Measurements from ENCODE around the gene MICAL2.

The MICAL2 gene

DNA sequence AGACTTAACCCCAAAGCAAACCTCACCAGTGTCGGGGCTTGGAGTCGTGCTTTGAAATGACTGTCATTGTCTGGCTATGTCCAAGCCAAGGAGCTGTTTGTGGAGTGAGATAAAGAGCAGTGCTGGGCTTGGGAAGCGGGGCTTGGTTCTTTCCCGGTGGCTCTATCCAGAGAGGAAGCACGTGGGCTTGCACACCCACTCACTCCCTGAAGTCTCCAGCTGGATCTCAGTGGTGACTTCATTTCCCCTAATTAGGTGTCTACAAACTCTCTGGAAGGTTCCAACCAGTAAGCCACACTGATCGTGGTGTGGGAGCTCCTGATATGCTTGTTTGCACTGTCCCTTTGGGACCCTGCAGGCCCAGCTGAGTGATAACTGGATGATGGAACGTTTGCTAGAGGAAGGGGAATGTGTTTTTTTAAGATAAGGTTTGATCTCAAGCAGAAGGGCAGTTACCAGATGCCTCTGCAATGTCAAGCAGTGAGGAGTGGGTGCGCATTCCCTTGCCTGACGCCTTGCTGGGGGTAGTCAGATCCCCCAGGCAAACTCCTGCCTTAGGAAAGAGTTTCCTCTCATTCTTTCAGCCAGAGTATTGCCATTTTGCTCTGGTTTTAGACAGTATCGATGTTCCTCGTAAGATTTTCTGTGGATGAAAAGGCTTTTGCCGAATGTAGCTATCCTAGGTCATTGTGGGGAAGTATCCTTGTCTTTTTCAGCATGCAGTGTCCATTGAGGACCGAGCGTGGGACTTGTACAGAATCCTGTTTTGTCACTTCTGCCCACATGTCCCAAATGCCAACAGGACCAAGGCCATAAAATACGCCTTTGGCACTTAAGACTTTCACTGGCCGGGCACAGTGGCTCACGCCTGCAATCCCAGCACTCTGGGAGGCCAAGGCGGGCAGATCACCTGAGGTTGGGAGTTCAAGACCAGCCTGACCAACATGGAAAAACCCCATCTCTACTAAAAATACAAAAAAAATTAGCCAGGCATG is 90.9 kb downstream of the MICAL2 start:
- Mint-ChIP-seq H3K4me1 (peaks cover 16% of the 10 kb centered on the region), H3K4me3 (no peak overlapping the region), H3K36me3 (ENCODE audit: low read depth) (no peaks in the 10 kb centered on the region), H3K27me3 (ENCODE audit: low read depth, poor library complexity) (peaks cover 15% of the 10 kb centered on the region), H3K9me3 (no peaks in the 10 kb centered on the region), H3K27ac (no peak overlapping the region)
- no peak for DNase-seq
- TF ChIP-seq CTCF (IDR thresholded peaks at IDR 0.05), result no peak

GRCh38 chr11:12202661-12203310 is 92.4 kb downstream of the MICAL2 start:
- Mint-ChIP-seq H3K4me3 (no peak overlapping the region), H3K4me1 (peaks cover 10% of the 10 kb centered on the region), H3K36me3 (ENCODE audit: low read depth) (no peaks in the 10 kb centered on the region), H3K9me3 (no peaks in the 10 kb centered on the region), H3K27me3 (ENCODE audit: low read depth, poor library complexity) (peaks cover 16% of the 10 kb centered on the region), H3K27ac (no peak overlapping the region)
- DNase-seq, result no peak
- no peak for TF ChIP-seq CTCF (IDR thresholded peaks at IDR 0.05)

- Mint-ChIP-seq H3K36me3 (ENCODE audit: low read depth) (no peaks in the 10 kb centered on the region), H3K4me3 (no peak overlapping the region), H3K9me3 (no peaks in the 10 kb centered on the region), H3K27ac (no peak overlapping the region), H3K27me3 (ENCODE audit: low read depth, poor library complexity) (peaks cover 23% of the 10 kb centered on the region), H3K4me1 (peaks cover 13% of the 10 kb centered on the region)
- no peak for TF ChIP-seq CTCF (IDR thresholded peaks at IDR 0.05)
- DNase-seq, result no peak
Measured at GRCh38 chr11:12204506-12204905, 94.1 kb downstream of the MICAL2 start.

- H3K36me3 Mint-ChIP-seq (ENCODE audit: low read depth), result no peaks in the 10 kb centered on the region
- no peaks in the 10 kb centered on the region for H3K9me3 Mint-ChIP-seq
- no peak for DNase-seq
- TF ChIP-seq CTCF (IDR thresholded peaks at IDR 0.05), result no peak
- peaks cover 13% of the 10 kb centered on the region for H3K4me1 Mint-ChIP-seq
- H3K4me3 Mint-ChIP-seq, result no peak overlapping the region
- H3K27ac Mint-ChIP-seq, result no peak overlapping the region
- peaks cover 18% of the 10 kb centered on the region for H3K27me3 Mint-ChIP-seq (ENCODE audit: low read depth, poor library complexity)
Measured at GRCh38 chr11:12205330-12205729, 94.9 kb downstream of the MICAL2 start.

DNA sequence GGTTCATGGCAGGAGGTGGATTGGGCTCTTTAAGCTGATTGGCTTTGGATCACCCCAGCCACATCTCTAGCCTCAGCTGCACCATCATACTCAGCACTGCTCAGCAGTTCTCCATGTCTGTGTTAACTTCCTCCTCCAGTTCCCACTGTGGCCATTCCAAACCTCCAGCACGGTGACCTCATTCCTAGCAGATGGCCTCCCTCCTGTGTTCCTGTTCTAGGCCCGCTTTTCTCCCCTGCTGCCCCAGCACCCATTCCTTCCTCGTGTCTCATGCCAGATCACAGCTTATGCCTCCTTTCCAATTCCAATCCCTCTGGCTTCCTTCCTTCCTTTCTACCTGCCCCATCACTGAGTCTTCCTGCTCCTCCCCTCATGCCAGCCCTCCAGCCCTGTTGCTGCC is 96.1 kb downstream of the MICAL2 start:
- TF ChIP-seq CTCF (IDR thresholded peaks at IDR 0.05), result no peak
- H3K4me1 Mint-ChIP-seq, result peaks cover 7% of the 10 kb centered on the region
- no peak overlapping the region for H3K4me3 Mint-ChIP-seq
- H3K36me3 Mint-ChIP-seq (ENCODE audit: low read depth), result no peaks in the 10 kb centered on the region
- H3K9me3 Mint-ChIP-seq, result no peaks in the 10 kb centered on the region
- H3K27ac Mint-ChIP-seq, result no peak overlapping the region
- peaks cover 19% of the 10 kb centered on the region for H3K27me3 Mint-ChIP-seq (ENCODE audit: low read depth, poor library complexity)
- DNase-seq, result no peak

Measured in nephron progenitor cell (in vitro differentiated cells).